PC-3 (cell line): ENCODE results near the gene DELE1. TPM values are rescaled to one million over a fixed set of nuclear protein-coding genes. Genes with fewer than 3 reads are reported as not detected.
A peak's percentile ranks its signal among the peaks of the same experiment; 100 is the strongest.

Experiments used
- ATAC-seq: fragments of 200-7000 bp; cut with Tn5 transposase; 2 replicates; pipeline ENCODE4 v1.9.1; 2020; ENCODE audit warnings: mild to moderate bottlenecking, moderate library complexity
- BruUV-seq: library from RNA; stranded (reverse); fragments of 400-500 nt; replicated peaks from 2 replicates; lab custom pipeline; 2021; lab: Mats Ljungman, UMichigan
- CTCF ChIA-PET: fragments of 300-600 bp; sonication (Branson Sonifier 250); formaldehyde crosslinking; loops from one replicate; lab custom pipeline; 2022; ENCODE audit warnings: antibody characterized with exemption; lab: Charles Lee
- POLR2A ChIA-PET: fragments of 300-600 bp; sonication (Branson Sonifier 250); formaldehyde crosslinking; loops from one replicate; lab custom pipeline; 2022; ENCODE audit warnings: antibody characterized with exemption; ENCODE audit not compliant: unreplicated experiment; lab: Charles Lee
- DNase-seq: peaks from one replicate; pipeline ENCODE4 v3.0.0-alpha.2; 2015
- H2AFZ ChIP-seq: fragments of 300-600 bp; sonication (generic); 2 replicates; pipeline ENCODE4 v1.6.0; 2016; ENCODE audit warnings: antibody characterized with exemption, low read length
- H3F3A ChIP-seq: fragments of 300-600 bp; sonication (generic); one replicate; pipeline ENCODE4 v1.6.0; 2017; ENCODE audit warnings: antibody characterized with exemption, low read length, control low read depth, mild to moderate bottlenecking; ENCODE audit not compliant: unreplicated experiment
- H3K27ac ChIP-seq: fragments of 300-600 bp; sonication (generic); 2 replicates; pipeline ENCODE4 v1.5.1; 2016; ENCODE audit warnings: mild to moderate bottlenecking, low read length
- H3K27me3 ChIP-seq: fragments of 300-600 bp; sonication (generic); 2 replicates; pipeline ENCODE4 v1.6.1; 2016; ENCODE audit warnings: low read length, mixed read lengths
- H3K36me3 ChIP-seq: fragments of 300-600 bp; sonication (generic); 2 replicates; pipeline ENCODE4 v1.6.1; 2016; ENCODE audit warnings: low read depth, mixed run types, low read length, mixed read lengths
- H3K4me1 ChIP-seq: fragments of 300-600 bp; sonication (generic); 2 replicates; pipeline ENCODE4 v1.5.1; 2016; ENCODE audit warnings: low read length; ENCODE audit not compliant: insufficient read depth
- H3K4me2 ChIP-seq: fragments of 300-600 bp; sonication (generic); 2 replicates; pipeline ENCODE4 v1.6.0; 2016; ENCODE audit warnings: low read length
- H3K4me3 ChIP-seq: fragments of 300-600 bp; sonication (generic); 2 replicates; pipeline ENCODE4 v1.5.1; 2016; ENCODE audit warnings: mild to moderate bottlenecking, low read length, mixed read lengths
- H3K79me2 ChIP-seq: fragments of 300-600 bp; sonication (generic); 2 replicates; pipeline ENCODE4 v1.6.1; 2017; ENCODE audit warnings: low read length, mixed read lengths
- H3K9ac ChIP-seq: fragments of 300-600 bp; sonication (generic); 2 replicates; pipeline ENCODE4 v1.6.0; 2016; ENCODE audit warnings: mild to moderate bottlenecking, low read length
- H3K9me2 ChIP-seq: fragments of 300-600 bp; sonication (generic); replicated peaks from 2 replicates; pipeline ENCODE4 v1.6.1; 2016; ENCODE audit warnings: mixed run types, low read length, mixed read lengths
- H3K9me3 ChIP-seq: fragments of 300-600 bp; sonication (generic); 2 replicates; pipeline ENCODE4 v1.6.1; 2016; ENCODE audit warnings: low read length, mixed read lengths
- H4K20me1 ChIP-seq: fragments of 300-600 bp; sonication (generic); 2 replicates; pipeline ENCODE4 v1.6.1; 2016; ENCODE audit warnings: low read length, mixed read lengths
- CTCF ChIP-seq: fragments of 300-600 bp; sonication (generic); conservative IDR thresholded peaks from 2 replicates; pipeline ENCODE4 v1.5.1; 2017; ENCODE audit warnings: antibody characterized with exemption, low read depth, mild to moderate bottlenecking, low read length
- EZH2 ChIP-seq: fragments of 300-600 bp; sonication (generic); IDR thresholded peaks from one replicate; pipeline ENCODE4 v1.6.1; 2017; ENCODE audit warnings: antibody characterized with exemption, mild to moderate bottlenecking, low read length; ENCODE audit not compliant: unreplicated experiment
- EZH2phosphoT487 ChIP-seq: fragments of 300-600 bp; sonication (generic); IDR thresholded peaks from 2 replicates; pipeline ENCODE4 v1.6.1; 2018; ENCODE audit warnings: mild to moderate bottlenecking, antibody characterized with exemption, low read length, borderline replicate concordance
- intact Hi-C: fragments of 100-400 bp; cut with micrococcal nuclease; formaldehyde crosslinking; loops from 2 replicates; pipeline ENCODE4 v1.9.0; 2023
- total RNA-seq: library from RNA; depleted of rRNA; stranded (reverse); fragments of >200 nt; gene quantifications from 2 replicates; pipeline ENCODE4 v1.2.3, GENCODE V29; 2014

The DELE1 gene
- total RNA-seq, 1 experiment from 2014 or later, result 46.6 TPM

- no peak overlapping the region for H2AFZ ChIP-seq
- no peak overlapping the region for H3K4me3 ChIP-seq
- H3F3A ChIP-seq, result no peaks in the 10 kb centered on the region
- H3K9me3 ChIP-seq, result no peaks in the 10 kb centered on the region
- H3K27me3 ChIP-seq, result no peaks in the 10 kb centered on the region
- H3K27ac ChIP-seq, result no peak overlapping the region
- no peak overlapping the region for H3K9ac ChIP-seq
- no peak for ATAC-seq
- no TSS peak for BruUV-seq
- H3K79me2 ChIP-seq, result no peaks in the 10 kb centered on the region
- H3K4me2 ChIP-seq, result no peak overlapping the region
- intact Hi-C loops, result no loop called here
- TF ChIP-seq EZH2phosphoT487, result no peak
- no peak for DNase-seq
- H3K36me3 ChIP-seq, result peaks cover 4% of the 10 kb centered on the region
- H3K9me2 ChIP-seq, result no peaks in the 10 kb centered on the region
- no peaks in the 10 kb centered on the region for H3K4me1 ChIP-seq
- H4K20me1 ChIP-seq, result no peaks in the 10 kb centered on the region
- CTCF ChIA-PET, result no interaction called here
- POLR2A ChIA-PET, result no interaction called here
Observed at GRCh38 chr5:141935538-141935937, 11.9 kb downstream of the DELE1 start.

- POLR2A ChIA-PET, result no interaction called here
- H3F3A ChIP-seq, result no peaks in the 10 kb centered on the region
- H3K4me1 ChIP-seq, result no peaks in the 10 kb centered on the region
- H3K4me2 ChIP-seq, result no peak overlapping the region
- no TSS peak for BruUV-seq
- TF ChIP-seq EZH2 (no peak), EZH2phosphoT487 (no peak), CTCF (no peak)
- H2AFZ ChIP-seq, result no peak overlapping the region
- H3K4me3 ChIP-seq, result no peak overlapping the region
- H3K9ac ChIP-seq, result no peak overlapping the region
- DNase-seq, result no peak
- no peaks in the 10 kb centered on the region for H3K27me3 ChIP-seq
- no peaks in the 10 kb centered on the region; the same call in 1 of the 2 replicates for H3K36me3 ChIP-seq
- no peaks in the 10 kb centered on the region for H3K9me2 ChIP-seq
- CTCF ChIA-PET, result interaction anchor here (0.6 kb wide), 1 partner anchor 51 kb away, joined by 3 read pairs; no protein-coding TSS in a partner anchor
- no peaks in the 10 kb centered on the region for H3K9me3 ChIP-seq
- H3K27ac ChIP-seq, result no peak overlapping the region
- intact Hi-C loops, result no loop called here
- no peaks in the 10 kb centered on the region for H3K79me2 ChIP-seq
- peak; percentile 39 for ATAC-seq
- no peaks in the 10 kb centered on the region for H4K20me1 ChIP-seq
Observed at GRCh38 chr5:141940695-141941271, 17.1 kb downstream of the DELE1 start.

- DNase-seq (peak; percentile 24), ATAC-seq (peak; percentile 84)
- Histone ChIP-seq H3K4me1 (no peaks in the 10 kb centered on the region), H2AFZ (no peak overlapping the region), H3K4me2 (no peak overlapping the region), H3F3A (no peaks in the 10 kb centered on the region), H4K20me1 (no peaks in the 10 kb centered on the region), H3K36me3 (no peaks in the 10 kb centered on the region; the same call in 1 of the 2 replicates), H3K9me2 (no peaks in the 10 kb centered on the region), H3K27ac (no peak overlapping the region), H3K9me3 (no peaks in the 10 kb centered on the region), H3K79me2 (no peaks in the 10 kb centered on the region), H3K9ac (no peak overlapping the region), H3K4me3 (no peak overlapping the region), H3K27me3 (no peaks in the 10 kb centered on the region)
- ChIA-PET POLR2A (no interaction called here), CTCF (interaction anchor here (0.6 kb wide), 1 partner anchor 51 kb away, joined by 3 read pairs; no protein-coding TSS in a partner anchor)
- BruUV-seq, result no TSS peak
- TF ChIP-seq CTCF (no peak), EZH2phosphoT487 (no peak), EZH2 (no peak)
- intact Hi-C loops, result no loop called here
Observed at GRCh38 chr5:141941307-141941706, 17.6 kb downstream of the DELE1 start.
